DMS 273 (cell line): Measurements from ENCODE around the gene GRIK3.
"Not testable (repeated sequence)": the region's sequence is repeated elsewhere in the genome, so short reads cannot be mapped to it uniquely, and the experiment has no call there.

Experiments used
- DNase-seq: peaks from one replicate; lab custom pipeline; 2025; ENCODE audit not compliant: unreplicated experiment; lab: John Stamatoyannopoulos, UW

The GRIK3 gene

GRCh38 chr1:36771240-36771639 is 263.1 kb downstream of the GRIK3 start:
- no peak for DNase-seq

- DNase-seq = no peak
Measured at GRCh38 chr1:36769886-36770830, 264.2 kb downstream of the GRIK3 start.

GRCh38 chr1:36768486-36769178 is 265.7 kb downstream of the GRIK3 start:
- DNase-seq = peak; percentile 24

- DNase-seq = not testable (repeated sequence)
Measured at GRCh38 chr1:36767429-36767828, 266.9 kb downstream of the GRIK3 start.

GRCh38 chr1:36766481-36766880 is 267.8 kb downstream of the GRIK3 start:
- DNase-seq = no peak

GRCh38 chr1:36765785-36766300 is 268.5 kb downstream of the GRIK3 start:
- DNase-seq = no peak

GRCh38 chr1:36764798-36765197 is 269.5 kb downstream of the GRIK3 start:
- DNase-seq = peak; percentile 88

- DNase-seq = no peak
Measured at GRCh38 chr1:36763771-36764170, 270.5 kb downstream of the GRIK3 start.

GRCh38 chr1:36762174-36762573 is 272.1 kb downstream of the GRIK3 start:
- DNase-seq = no peak

GRCh38 chr1:36761113-36761512 is 273.2 kb downstream of the GRIK3 start:
- no peak for DNase-seq

- no peak for DNase-seq
Measured at GRCh38 chr1:36760081-36760480, 274.2 kb downstream of the GRIK3 start.

GRCh38 chr1:36759355-36759754 is 275.0 kb downstream of the GRIK3 start:
- no peak for DNase-seq

- peak; percentile 54 for DNase-seq
Measured at GRCh38 chr1:36755303-36756230, 278.7 kb downstream of the GRIK3 start.

- DNase-seq = no peak
Measured at GRCh38 chr1:36754366-36754765, 279.9 kb downstream of the GRIK3 start.

- no peak for DNase-seq
Measured at GRCh38 chr1:36753451-36753850, 280.9 kb downstream of the GRIK3 start.

GRCh38 chr1:36752891-36753361 is 281.4 kb downstream of the GRIK3 start:
- DNase-seq = no peak

- no peak for DNase-seq
Measured at GRCh38 chr1:36752431-36752830, 281.9 kb downstream of the GRIK3 start.

- no peak for DNase-seq
Measured at GRCh38 chr1:36751525-36751924, 282.8 kb downstream of the GRIK3 start.

GRCh38 chr1:36748466-36748865 is 285.8 kb downstream of the GRIK3 start:
- DNase-seq = no peak
